GM23338 (cell line): ENCODE data around the gene HOXC4. TPM values are rescaled to one million over a fixed set of nuclear protein-coding genes. Genes with fewer than 3 reads are reported as not detected.

Experiments used
- ATAC-seq: fragments of 200-7000 bp; cut with Tn5 transposase; 3 replicates; pipeline ENCODE4 v1.9.1; 2020
- DNase-seq: peaks from one replicate; pipeline ENCODE4 v3.0.0-alpha.2; 2015; ENCODE audit warnings: low spot score
- H2AFZ ChIP-seq: fragments of 200-600 bp; sonication (generic); 2 replicates; pipeline ENCODE4 v1.8.0; 2016; ENCODE audit warnings: antibody characterized with exemption, mild to moderate bottlenecking, moderate library complexity
- H3F3A ChIP-seq: fragments of 200-600 bp; sonication (generic); replicated peaks from 2 replicates; pipeline ENCODE4 v1.8.0; 2017; ENCODE audit warnings: antibody characterized with exemption, mixed run types, low read depth
- H3K27ac ChIP-seq: fragments of 200-600 bp; sonication (generic); 2 replicates; pipeline ENCODE4 v1.6.1; 2016; ENCODE audit warnings: low read depth
- H3K27me3 ChIP-seq: fragments of 200-600 bp; sonication (generic); 2 replicates; pipeline ENCODE4 v1.8.0; 2016; ENCODE audit warnings: mild to moderate bottlenecking, mixed run types, moderate library complexity; ENCODE audit not compliant: insufficient read depth
- H3K36me3 ChIP-seq: fragments of 200-600 bp; sonication (generic); 2 replicates; pipeline ENCODE4 v1.8.0; 2016; ENCODE audit warnings: mild to moderate bottlenecking; ENCODE audit not compliant: insufficient read depth
- H3K4me1 ChIP-seq: fragments of 200-600 bp; sonication (generic); 2 replicates; pipeline ENCODE4 v1.8.0; 2016; ENCODE audit warnings: mild to moderate bottlenecking, moderate library complexity; ENCODE audit not compliant: insufficient read depth
- H3K4me2 ChIP-seq: fragments of 200-600 bp; sonication (generic); 2 replicates; pipeline ENCODE4 v1.7.1; 2017; ENCODE audit warnings: mixed run types
- H3K4me3 ChIP-seq: fragments of 200-600 bp; sonication (generic); 2 replicates; pipeline ENCODE4 v1.6.1; 2016; ENCODE audit warnings: mixed run types
- H3K79me2 ChIP-seq: fragments of 200-600 bp; sonication (generic); replicated peaks from 2 replicates; pipeline ENCODE4 v1.8.0; 2017; ENCODE audit warnings: mild to moderate bottlenecking; ENCODE audit not compliant: insufficient read depth
- H3K9me2 ChIP-seq: fragments of 200-600 bp; sonication (generic); 2 replicates; pipeline ENCODE4 v1.8.0; 2017; ENCODE audit not compliant: insufficient read depth
- H4K20me1 ChIP-seq: fragments of 200-600 bp; sonication (generic); replicated peaks from 2 replicates; pipeline ENCODE4 v1.8.0; 2017; ENCODE audit warnings: mild to moderate bottlenecking; ENCODE audit not compliant: insufficient read depth
- H3K27ac Mint-ChIP-seq: 2 replicates; pipeline ENCODE4 v1.8.0; 2020; ENCODE audit warnings: inconsistent platforms, mild to moderate bottlenecking, moderate library complexity, mixed read lengths
- H3K27me3 Mint-ChIP-seq: 3 replicates; pipeline ENCODE4 v1.8.0; 2022; ENCODE audit warnings: low read depth, mild to moderate bottlenecking, moderate library complexity, mixed read lengths, inconsistent platforms; ENCODE audit not compliant: insufficient read depth, poor library complexity
- H3K36me3 Mint-ChIP-seq: 3 replicates; pipeline ENCODE4 v1.8.0; 2021; ENCODE audit warnings: low read depth, mild to moderate bottlenecking, inconsistent platforms, moderate library complexity, mixed read lengths
- H3K4me1 Mint-ChIP-seq: 3 replicates; pipeline ENCODE4 v1.8.0; 2020; ENCODE audit warnings: mild to moderate bottlenecking, inconsistent platforms, mixed read lengths
- H3K4me3 Mint-ChIP-seq: 3 replicates; pipeline ENCODE4 v1.8.0; 2021; ENCODE audit warnings: moderate library complexity, mild to moderate bottlenecking, inconsistent platforms, mixed read lengths
- H3K9me3 Mint-ChIP-seq: 3 replicates; pipeline ENCODE4 v1.8.0; 2020; ENCODE audit warnings: moderate library complexity, mild to moderate bottlenecking, inconsistent platforms, mixed read lengths
- CREB1 ChIP-seq: fragments of 250-450 bp; sonication (Bioruptor Pico); IDR thresholded peaks from 2 replicates; pipeline ENCODE4 v1.5.0; 2020; ENCODE audit warnings: low read depth, mild to moderate bottlenecking, moderate library complexity
- EZH2 ChIP-seq: fragments of 200-600 bp; sonication (generic); IDR thresholded peaks from one replicate; pipeline ENCODE4 v1.8.0; 2017; ENCODE audit warnings: antibody characterized with exemption, mild to moderate bottlenecking, low read depth; ENCODE audit not compliant: unreplicated experiment
- EZH2phosphoT487 ChIP-seq: fragments of 200-600 bp; sonication (generic); IDR thresholded peaks from one replicate; pipeline ENCODE4 v1.8.1; 2018; ENCODE audit warnings: antibody characterized with exemption; ENCODE audit not compliant: unreplicated experiment
- JUNB ChIP-seq: IDR thresholded peaks from one replicate; pipeline ENCODE4 v1.6.1; 2016; ENCODE audit warnings: antibody characterized with exemption; ENCODE audit not compliant: unreplicated experiment
- NANOG ChIP-seq: IDR thresholded peaks from 2 replicates; pipeline ENCODE4 v1.6.1; 2016; ENCODE audit warnings: antibody characterized with exemption, borderline replicate concordance
- POLR2AphosphoS5 ChIP-seq: IDR thresholded peaks from 2 replicates; pipeline ENCODE4 v1.6.1; 2016; ENCODE audit warnings: antibody characterized with exemption, low read depth
- STAT1 ChIP-seq: IDR thresholded peaks from one replicate; pipeline ENCODE4 v1.6.1; 2016; ENCODE audit warnings: antibody characterized with exemption; ENCODE audit not compliant: unreplicated experiment
- ZNF114 ChIP-seq: fragments of 250-450 bp; sonication (Bioruptor Pico); IDR thresholded peaks from 2 replicates; pipeline ENCODE4 v1.5.0; 2020; ENCODE audit warnings: mild to moderate bottlenecking, moderate library complexity
- ZNF331 ChIP-seq: fragments of 250-450 bp; sonication (Bioruptor Pico); IDR thresholded peaks from 2 replicates; pipeline ENCODE4 v1.5.0; 2020; ENCODE audit warnings: low read depth, mild to moderate bottlenecking, moderate library complexity
- polyA plus RNA-seq: library from polyadenylated mRNA; unstranded; fragments of >200 nt; fragmentation: Nextera tagmentation; extraction: Ambion mirVana; gene quantifications from 2 replicates; pipeline ENCODE4 v1.2.1, GENCODE V29; 2016
- total RNA-seq: library from RNA; depleted of rRNA; stranded (reverse); fragments of >200 nt; shearing (Covaris generic); gene quantifications from 2 replicates; pipeline ENCODE4 v1.2.3, GENCODE V29; 2014
- TF ChIP-seq, protein P1 (sequence below), 2 experiments: fragments of 200-600 bp in 1 of 2; sonication (generic) in 1 of 2; conservative IDR thresholded peaks; 2 replicates each; pipeline versions ENCODE4 v1.5.1 to v1.6.1; 2016 to 2017; ENCODE audit warnings: antibody characterized with exemption in 2 of 2, low read depth in 2 of 2, mild to moderate bottlenecking in 2 of 2, moderate library complexity in 1 of 2
- TF ChIP-seq, protein P2 (sequence below): fragments of 250-450 bp; sonication (Bioruptor Pico); IDR thresholded peaks from 2 replicates; pipeline ENCODE4 v1.5.0; 2020; ENCODE audit warnings: mild to moderate bottlenecking, moderate library complexity
- TF ChIP-seq, protein P3 (sequence below): IDR thresholded peaks from one replicate; pipeline ENCODE4 v1.6.1; 2018; ENCODE audit warnings: antibody characterized with exemption; ENCODE audit not compliant: unreplicated experiment
- TF ChIP-seq, protein P4 (sequence below): IDR thresholded peaks from 2 replicates; pipeline ENCODE4 v1.6.1; 2016; ENCODE audit warnings: antibody characterized with exemption

Gene HOXC4
- total and polyA plus RNA-seq, 2 experiments from 2014 or later = not detected

DNA sequence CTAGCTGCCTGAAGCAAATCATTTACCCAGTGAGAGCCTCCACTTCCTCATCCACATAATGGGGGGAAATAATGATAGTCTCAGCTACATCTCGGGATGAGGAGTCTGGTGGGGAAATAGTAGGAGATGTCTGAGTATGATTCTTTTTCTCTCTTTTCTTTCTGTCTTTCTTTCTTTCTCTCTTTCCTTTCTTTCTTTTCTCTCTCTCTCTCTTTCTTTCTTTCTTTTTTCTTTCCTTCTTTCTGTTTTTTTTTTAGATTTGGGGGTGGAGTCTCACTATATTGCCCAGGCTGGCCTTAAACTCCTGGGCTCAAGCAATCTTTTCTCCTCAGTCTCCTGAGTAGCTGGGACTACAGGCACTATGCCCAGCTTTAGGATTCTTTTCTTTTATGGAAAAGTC is 12.8 kb downstream of the HOXC4 start:
- H3K4me2 ChIP-seq = no peak overlapping the region
- no peaks in the 10 kb centered on the region for H3K9me2 ChIP-seq
- DNase-seq (no peak), ATAC-seq (no peak)
- H3K4me1 ChIP-seq = peaks cover 13% of the 10 kb centered on the region
- Mint-ChIP-seq H3K4me3 (no peak overlapping the region), H3K36me3 (no peaks in the 10 kb centered on the region), H3K9me3 (no peaks in the 10 kb centered on the region), H3K27me3 (peaks cover 45% of the 10 kb centered on the region), H3K4me1 (peaks cover 11% of the 10 kb centered on the region), H3K27ac (no peak overlapping the region)
- peaks cover 96% of the 10 kb centered on the region for H3K27me3 ChIP-seq
- no peak overlapping the region for H3K4me3 ChIP-seq
- no peak overlapping the region for H3K27ac ChIP-seq
- H4K20me1 ChIP-seq = 0 out of 2 replicates have a peak, but pooled peaks cover 2% of the 10 kb centered on the region
- TF ChIP-seq, protein P1, sequence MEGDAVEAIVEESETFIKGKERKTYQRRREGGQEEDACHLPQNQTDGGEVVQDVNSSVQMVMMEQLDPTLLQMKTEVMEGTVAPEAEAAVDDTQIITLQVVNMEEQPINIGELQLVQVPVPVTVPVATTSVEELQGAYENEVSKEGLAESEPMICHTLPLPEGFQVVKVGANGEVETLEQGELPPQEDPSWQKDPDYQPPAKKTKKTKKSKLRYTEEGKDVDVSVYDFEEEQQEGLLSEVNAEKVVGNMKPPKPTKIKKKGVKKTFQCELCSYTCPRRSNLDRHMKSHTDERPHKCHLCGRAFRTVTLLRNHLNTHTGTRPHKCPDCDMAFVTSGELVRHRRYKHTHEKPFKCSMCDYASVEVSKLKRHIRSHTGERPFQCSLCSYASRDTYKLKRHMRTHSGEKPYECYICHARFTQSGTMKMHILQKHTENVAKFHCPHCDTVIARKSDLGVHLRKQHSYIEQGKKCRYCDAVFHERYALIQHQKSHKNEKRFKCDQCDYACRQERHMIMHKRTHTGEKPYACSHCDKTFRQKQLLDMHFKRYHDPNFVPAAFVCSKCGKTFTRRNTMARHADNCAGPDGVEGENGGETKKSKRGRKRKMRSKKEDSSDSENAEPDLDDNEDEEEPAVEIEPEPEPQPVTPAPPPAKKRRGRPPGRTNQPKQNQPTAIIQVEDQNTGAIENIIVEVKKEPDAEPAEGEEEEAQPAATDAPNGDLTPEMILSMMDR (conservative IDR thresholded peaks at IDR 0.05; ENCODE audit: low read depth in 2 of 2) = no peak
- no peak for TF ChIP-seq STAT1
- no peak for TF ChIP-seq JUNB
- TF ChIP-seq, protein P2, sequence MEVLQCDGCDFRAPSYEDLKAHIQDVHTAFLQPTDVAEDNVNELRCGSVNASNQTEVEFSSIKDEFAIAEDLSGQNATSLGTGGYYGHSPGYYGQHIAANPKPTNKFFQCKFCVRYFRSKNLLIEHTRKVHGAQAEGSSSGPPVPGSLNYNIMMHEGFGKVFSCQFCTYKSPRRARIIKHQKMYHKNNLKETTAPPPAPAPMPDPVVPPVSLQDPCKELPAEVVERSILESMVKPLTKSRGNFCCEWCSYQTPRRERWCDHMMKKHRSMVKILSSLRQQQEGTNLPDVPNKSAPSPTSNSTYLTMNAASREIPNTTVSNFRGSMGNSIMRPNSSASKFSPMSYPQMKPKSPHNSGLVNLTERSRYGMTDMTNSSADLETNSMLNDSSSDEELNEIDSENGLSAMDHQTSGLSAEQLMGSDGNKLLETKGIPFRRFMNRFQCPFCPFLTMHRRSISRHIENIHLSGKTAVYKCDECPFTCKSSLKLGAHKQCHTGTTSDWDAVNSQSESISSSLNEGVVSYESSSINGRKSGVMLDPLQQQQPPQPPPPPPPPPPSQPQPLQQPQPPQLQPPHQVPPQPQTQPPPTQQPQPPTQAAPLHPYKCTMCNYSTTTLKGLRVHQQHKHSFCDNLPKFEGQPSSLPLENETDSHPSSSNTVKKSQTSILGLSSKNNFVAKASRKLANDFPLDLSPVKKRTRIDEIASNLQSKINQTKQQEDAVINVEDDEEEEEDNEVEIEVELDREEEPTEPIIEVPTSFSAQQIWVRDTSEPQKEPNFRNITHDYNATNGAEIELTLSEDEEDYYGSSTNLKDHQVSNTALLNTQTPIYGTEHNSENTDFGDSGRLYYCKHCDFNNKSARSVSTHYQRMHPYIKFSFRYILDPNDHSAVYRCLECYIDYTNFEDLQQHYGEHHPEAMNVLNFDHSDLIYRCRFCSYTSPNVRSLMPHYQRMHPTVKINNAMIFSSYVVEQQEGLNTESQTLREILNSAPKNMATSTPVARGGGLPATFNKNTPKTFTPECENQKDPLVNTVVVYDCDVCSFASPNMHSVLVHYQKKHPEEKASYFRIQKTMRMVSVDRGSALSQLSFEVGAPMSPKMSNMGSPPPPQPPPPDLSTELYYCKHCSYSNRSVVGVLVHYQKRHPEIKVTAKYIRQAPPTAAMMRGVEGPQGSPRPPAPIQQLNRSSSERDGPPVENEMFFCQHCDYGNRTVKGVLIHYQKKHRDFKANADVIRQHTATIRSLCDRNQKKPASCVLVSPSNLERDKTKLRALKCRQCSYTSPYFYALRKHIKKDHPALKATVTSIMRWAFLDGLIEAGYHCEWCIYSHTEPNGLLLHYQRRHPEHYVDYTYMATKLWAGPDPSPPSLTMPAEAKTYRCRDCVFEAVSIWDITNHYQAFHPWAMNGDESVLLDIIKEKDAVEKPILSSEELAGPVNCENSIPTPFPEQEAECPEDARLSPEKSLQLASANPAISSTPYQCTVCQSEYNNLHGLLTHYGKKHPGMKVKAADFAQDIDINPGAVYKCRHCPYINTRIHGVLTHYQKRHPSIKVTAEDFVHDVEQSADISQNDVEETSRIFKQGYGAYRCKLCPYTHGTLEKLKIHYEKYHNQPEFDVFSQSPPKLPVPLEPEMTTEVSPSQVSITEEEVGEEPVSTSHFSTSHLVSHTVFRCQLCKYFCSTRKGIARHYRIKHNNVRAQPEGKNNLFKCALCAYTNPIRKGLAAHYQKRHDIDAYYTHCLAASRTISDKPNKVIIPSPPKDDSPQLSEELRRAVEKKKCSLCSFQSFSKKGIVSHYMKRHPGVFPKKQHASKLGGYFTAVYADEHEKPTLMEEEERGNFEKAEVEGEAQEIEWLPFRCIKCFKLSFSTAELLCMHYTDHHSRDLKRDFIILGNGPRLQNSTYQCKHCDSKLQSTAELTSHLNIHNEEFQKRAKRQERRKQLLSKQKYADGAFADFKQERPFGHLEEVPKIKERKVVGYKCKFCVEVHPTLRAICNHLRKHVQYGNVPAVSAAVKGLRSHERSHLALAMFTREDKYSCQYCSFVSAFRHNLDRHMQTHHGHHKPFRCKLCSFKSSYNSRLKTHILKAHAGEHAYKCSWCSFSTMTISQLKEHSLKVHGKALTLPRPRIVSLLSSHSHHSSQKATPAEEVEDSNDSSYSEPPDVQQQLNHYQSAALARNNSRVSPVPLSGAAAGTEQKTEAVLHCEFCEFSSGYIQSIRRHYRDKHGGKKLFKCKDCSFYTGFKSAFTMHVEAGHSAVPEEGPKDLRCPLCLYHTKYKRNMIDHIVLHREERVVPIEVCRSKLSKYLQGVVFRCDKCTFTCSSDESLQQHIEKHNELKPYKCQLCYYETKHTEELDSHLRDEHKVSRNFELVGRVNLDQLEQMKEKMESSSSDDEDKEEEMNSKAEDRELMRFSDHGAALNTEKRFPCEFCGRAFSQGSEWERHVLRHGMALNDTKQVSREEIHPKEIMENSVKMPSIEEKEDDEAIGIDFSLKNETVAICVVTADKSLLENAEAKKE = no peak
- TF ChIP-seq EZH2phosphoT487 = no peak
- no peak for TF ChIP-seq ZNF114 (CRISPR knock-in tag)
- TF ChIP-seq, protein P3, sequence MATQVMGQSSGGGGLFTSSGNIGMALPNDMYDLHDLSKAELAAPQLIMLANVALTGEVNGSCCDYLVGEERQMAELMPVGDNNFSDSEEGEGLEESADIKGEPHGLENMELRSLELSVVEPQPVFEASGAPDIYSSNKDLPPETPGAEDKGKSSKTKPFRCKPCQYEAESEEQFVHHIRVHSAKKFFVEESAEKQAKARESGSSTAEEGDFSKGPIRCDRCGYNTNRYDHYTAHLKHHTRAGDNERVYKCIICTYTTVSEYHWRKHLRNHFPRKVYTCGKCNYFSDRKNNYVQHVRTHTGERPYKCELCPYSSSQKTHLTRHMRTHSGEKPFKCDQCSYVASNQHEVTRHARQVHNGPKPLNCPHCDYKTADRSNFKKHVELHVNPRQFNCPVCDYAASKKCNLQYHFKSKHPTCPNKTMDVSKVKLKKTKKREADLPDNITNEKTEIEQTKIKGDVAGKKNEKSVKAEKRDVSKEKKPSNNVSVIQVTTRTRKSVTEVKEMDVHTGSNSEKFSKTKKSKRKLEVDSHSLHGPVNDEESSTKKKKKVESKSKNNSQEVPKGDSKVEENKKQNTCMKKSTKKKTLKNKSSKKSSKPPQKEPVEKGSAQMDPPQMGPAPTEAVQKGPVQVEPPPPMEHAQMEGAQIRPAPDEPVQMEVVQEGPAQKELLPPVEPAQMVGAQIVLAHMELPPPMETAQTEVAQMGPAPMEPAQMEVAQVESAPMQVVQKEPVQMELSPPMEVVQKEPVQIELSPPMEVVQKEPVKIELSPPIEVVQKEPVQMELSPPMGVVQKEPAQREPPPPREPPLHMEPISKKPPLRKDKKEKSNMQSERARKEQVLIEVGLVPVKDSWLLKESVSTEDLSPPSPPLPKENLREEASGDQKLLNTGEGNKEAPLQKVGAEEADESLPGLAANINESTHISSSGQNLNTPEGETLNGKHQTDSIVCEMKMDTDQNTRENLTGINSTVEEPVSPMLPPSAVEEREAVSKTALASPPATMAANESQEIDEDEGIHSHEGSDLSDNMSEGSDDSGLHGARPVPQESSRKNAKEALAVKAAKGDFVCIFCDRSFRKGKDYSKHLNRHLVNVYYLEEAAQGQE = no peak
- TF ChIP-seq CREB1 (CRISPR knock-in tag) = no peak
- TF ChIP-seq, protein P4, sequence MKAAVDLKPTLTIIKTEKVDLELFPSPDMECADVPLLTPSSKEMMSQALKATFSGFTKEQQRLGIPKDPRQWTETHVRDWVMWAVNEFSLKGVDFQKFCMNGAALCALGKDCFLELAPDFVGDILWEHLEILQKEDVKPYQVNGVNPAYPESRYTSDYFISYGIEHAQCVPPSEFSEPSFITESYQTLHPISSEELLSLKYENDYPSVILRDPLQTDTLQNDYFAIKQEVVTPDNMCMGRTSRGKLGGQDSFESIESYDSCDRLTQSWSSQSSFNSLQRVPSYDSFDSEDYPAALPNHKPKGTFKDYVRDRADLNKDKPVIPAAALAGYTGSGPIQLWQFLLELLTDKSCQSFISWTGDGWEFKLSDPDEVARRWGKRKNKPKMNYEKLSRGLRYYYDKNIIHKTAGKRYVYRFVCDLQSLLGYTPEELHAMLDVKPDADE = no peak
- TF ChIP-seq POLR2AphosphoS5 = no peak
- no peak for TF ChIP-seq ZNF331
- TF ChIP-seq EZH2 = no peak
- no peak for TF ChIP-seq NANOG
- H2AFZ ChIP-seq = no peak overlapping the region
- no peaks in the 10 kb centered on the region for H3K36me3 ChIP-seq
- no peaks in the 10 kb centered on the region for H3K79me2 ChIP-seq
- H3F3A ChIP-seq = no peaks in the 10 kb centered on the region
